LHCN-M2 (cell line): ENCODE measurements around the gene RPLP2. TPM values are rescaled to one million over a fixed set of nuclear protein-coding genes. Genes with fewer than 3 reads are reported as not detected.

Experiments
- total RNA-seq: library from RNA; depleted of rRNA; stranded (reverse); fragments of >200 nt; gene quantifications from 2 replicates; pipeline ENCODE4 v1.2.3, GENCODE V29; 2014; rRNA removed

The RPLP2 gene
- total RNA-seq, 1 experiment from 2014 or later, result 495 TPM

Other genes starting within 250 kb of the RPLP2 start
- 0.46 and 1.3 TPM in 2 replicates for gene LMNTD2, start 249.2 kb upstream of the RPLP2 start, total RNA-seq
- 6.2 and 8.8 TPM in 2 replicates for gene RASSF7, start 249.0 kb upstream of the RPLP2 start, total RNA-seq
- 35.6 and 36.2 TPM in 2 replicates for gene PHRF1, start 233.5 kb upstream of the RPLP2 start, total RNA-seq
- 10.7 and 12.5 TPM in 2 replicates for gene IRF7, start 194.0 kb upstream of the RPLP2 start, total RNA-seq
- not detected in 2 replicates for gene CDHR5, start 185.0 kb upstream of the RPLP2 start, total RNA-seq
- gene SCT, start 182.8 kb upstream of the RPLP2 start, total RNA-seq, result not detected in 2 replicates
- not detected in 2 replicates for gene DRD4, start 172.7 kb upstream of the RPLP2 start, total RNA-seq
- gene DEAF1, start 114.7 kb upstream of the RPLP2 start, total RNA-seq, result 30.2 and 39.4 TPM in 2 replicates
- 26.2 and 30.3 TPM in 2 replicates for gene TMEM80, start 114.2 kb upstream of the RPLP2 start, total RNA-seq
- 10.9 and 16.9 TPM in 2 replicates for gene EPS8L2, start 103.7 kb upstream of the RPLP2 start, total RNA-seq
- gene TALDO1, start 62.5 kb upstream of the RPLP2 start, total RNA-seq, result 125 and 128 TPM in 2 replicates
- gene GATD1, start 32.5 kb upstream of the RPLP2 start, total RNA-seq, result 41.7 and 44.9 TPM in 2 replicates
- 2.4 and 3.5 TPM in 2 replicates for gene CEND1, start 19.9 kb upstream of the RPLP2 start, total RNA-seq
- 18.5 and 19.9 TPM in 2 replicates for gene SLC25A22, start 11.7 kb upstream of the RPLP2 start, total RNA-seq
- 13.0 and 15.3 TPM in 2 replicates for gene PIDD1, start 4.7 kb upstream of the RPLP2 start, total RNA-seq
- gene PNPLA2, start 8.9 kb downstream of the RPLP2 start, total RNA-seq, result 43.7 and 45.4 TPM in 2 replicates
- gene CRACR2B, start 18.0 kb downstream of the RPLP2 start, total RNA-seq, result 0.40 and 1.3 TPM in 2 replicates
- 840 and 1,028 TPM in 2 replicates for gene CD151, start 23.0 kb downstream of the RPLP2 start, total RNA-seq
- gene POLR2L, start 32.6 kb downstream of the RPLP2 start, total RNA-seq, result 91.8 and 146 TPM in 2 replicates
- 199 and 210 TPM in 2 replicates for gene TSPAN4, start 32.9 kb downstream of the RPLP2 start, total RNA-seq
- gene CHID1, start 100.8 kb downstream of the RPLP2 start, total RNA-seq, result 52.2 and 58.5 TPM in 2 replicates
- 39.0 and 40.3 TPM in 2 replicates for gene AP2A2, start 115.9 kb downstream of the RPLP2 start, total RNA-seq
- not detected in 2 replicates for gene MUC6, start 226.8 kb downstream of the RPLP2 start, total RNA-seq